Skeletal muscle satellite cell (primary cell): ENCODE results near the gene PDPR. TPM values are rescaled to one million over a fixed set of nuclear protein-coding genes. Genes with fewer than 3 reads are reported as not detected.
"Not testable (repeated sequence)": the region's sequence is repeated elsewhere in the genome, so short reads cannot be mapped to it uniquely, and the experiment has no call there.

ENCODE experiments used
- H3K27me3 ChIP-seq: 2 replicates; pipeline ENCODE4 v1.7.0; 2013; ENCODE audit warnings: low read length; ENCODE audit not compliant: control insufficient read depth, insufficient read depth
- H3K36me3 ChIP-seq: 2 replicates; pipeline ENCODE4 v1.7.0; 2013; ENCODE audit warnings: mild to moderate bottlenecking, control low read depth, low read length; ENCODE audit not compliant: insufficient read depth
- H3K4me1 ChIP-seq: 2 replicates; pipeline ENCODE4 v1.7.0; 2013; ENCODE audit warnings: low read length; ENCODE audit not compliant: control insufficient read depth, insufficient read depth
- H3K4me2 ChIP-seq: 2 replicates; pipeline ENCODE4 v1.7.0; 2013; ENCODE audit warnings: mild to moderate bottlenecking, low read length
- H3K4me3 ChIP-seq: 2 replicates; pipeline ENCODE4 v1.7.0; 2013; ENCODE audit warnings: low read length
- H3K9ac ChIP-seq: 2 replicates; pipeline ENCODE4 v1.7.0; 2013; ENCODE audit warnings: mild to moderate bottlenecking, low read depth, low read length, moderate library complexity
- H3K9me3 ChIP-seq: replicated peaks from 2 replicates; pipeline ENCODE4 v1.7.0; 2013; ENCODE audit warnings: mild to moderate bottlenecking, control low read depth, low read length
- total RNA-seq: library from RNA; depleted of rRNA; stranded (reverse); fragments of >200 nt; gene quantifications from 2 replicates; pipeline ENCODE4 v1.2.3, GENCODE V29; 2012; rRNA removed

The PDPR gene
- total RNA-seq = 13.5 and 13.9 TPM in 2 replicates

DNA sequence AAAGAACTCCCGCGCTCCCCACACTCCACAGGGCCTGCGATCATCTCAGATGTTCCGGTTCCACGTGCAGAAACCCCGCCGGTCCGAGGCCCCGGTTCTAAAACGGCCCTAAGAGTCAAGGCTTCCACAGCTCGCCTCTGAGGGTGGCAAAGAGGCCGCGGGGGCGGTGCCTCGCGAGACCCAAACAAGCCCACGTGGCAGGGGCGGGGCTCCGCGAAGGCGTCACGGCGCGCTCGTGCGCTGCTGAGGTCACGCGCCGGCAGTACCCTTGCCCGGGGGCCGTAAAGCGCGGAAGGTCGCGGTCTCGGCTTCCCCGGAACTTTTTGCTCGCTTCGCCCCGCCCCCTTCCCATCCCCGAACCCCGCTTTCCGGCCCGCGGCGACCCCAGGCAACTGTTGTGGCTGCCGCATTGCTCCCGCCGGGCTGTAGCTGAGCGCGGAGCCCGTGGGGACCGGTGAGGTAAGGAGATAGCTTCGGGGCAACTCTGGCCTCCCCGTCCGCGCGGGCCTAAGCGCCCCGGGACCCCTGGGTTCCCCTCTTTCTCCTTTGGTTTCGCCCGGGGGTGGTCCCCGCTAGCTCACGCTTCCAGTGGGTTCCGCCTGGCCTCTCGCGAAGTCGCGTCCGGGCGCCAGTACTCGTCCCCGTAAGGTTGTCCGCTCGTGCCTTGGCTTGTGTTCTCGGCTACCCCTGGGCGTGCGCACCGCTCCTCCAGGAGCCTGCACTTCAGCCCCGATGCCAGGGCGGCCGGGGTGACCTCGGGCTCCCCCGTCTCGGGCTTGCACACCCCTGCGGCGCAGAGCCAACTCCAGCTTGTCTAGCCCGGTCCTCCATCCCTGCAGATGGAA lies at the start of gene PDPR:
Gene PDPR, plus strand, starts transcription at position 351 of the 845 bp plus-strand sequence. CDS start 6,161 bp downstream, outside the sequence.
- H3K9ac ChIP-seq = peak within 1 kb of the TSS; percentile 84
- H3K4me2 ChIP-seq = peak within 1 kb of the TSS; percentile 86
- H3K4me1 ChIP-seq, H3K36me3 ChIP-seq, H3K27me3 ChIP-seq, H3K9me3 ChIP-seq: not testable (repeated sequence)
- H3K4me3 ChIP-seq = peak within 1 kb of the TSS; percentile 91

DNA sequence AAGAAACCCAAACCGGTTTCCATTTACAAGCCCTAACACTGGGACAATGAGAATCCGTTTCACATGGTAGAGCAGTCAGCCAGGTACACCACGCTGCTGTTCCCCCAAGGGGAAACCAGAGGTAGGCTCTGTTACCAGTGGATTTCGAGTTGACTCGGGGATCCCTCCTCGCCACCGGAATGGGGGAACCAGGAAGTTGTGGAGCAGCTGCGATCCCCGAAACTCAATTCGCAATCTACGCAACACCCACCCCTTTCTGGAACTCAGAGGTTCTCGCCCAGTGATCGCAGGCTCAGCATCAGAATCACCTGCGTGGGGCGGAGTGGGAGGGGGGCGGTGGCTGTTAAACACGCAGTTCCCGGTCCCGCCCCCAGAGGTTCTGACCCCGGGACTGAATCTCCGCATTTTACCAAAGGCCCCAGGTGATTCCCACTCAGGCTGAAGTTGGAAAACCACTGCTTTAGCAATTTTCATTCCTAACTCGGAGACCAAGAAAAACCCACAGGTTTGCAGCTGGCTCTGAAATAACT lies 49.2 kb upstream of the PDPR start:
- H3K36me3 ChIP-seq, H3K9me3 ChIP-seq, H3K4me1 ChIP-seq, H3K27me3 ChIP-seq: not testable (repeated sequence)
- peak overlapping the region; percentile 84 for H3K4me3 ChIP-seq
- peak overlapping the region; percentile 94 for H3K4me2 ChIP-seq
- peak overlapping the region; percentile 86 for H3K9ac ChIP-seq

DNA sequence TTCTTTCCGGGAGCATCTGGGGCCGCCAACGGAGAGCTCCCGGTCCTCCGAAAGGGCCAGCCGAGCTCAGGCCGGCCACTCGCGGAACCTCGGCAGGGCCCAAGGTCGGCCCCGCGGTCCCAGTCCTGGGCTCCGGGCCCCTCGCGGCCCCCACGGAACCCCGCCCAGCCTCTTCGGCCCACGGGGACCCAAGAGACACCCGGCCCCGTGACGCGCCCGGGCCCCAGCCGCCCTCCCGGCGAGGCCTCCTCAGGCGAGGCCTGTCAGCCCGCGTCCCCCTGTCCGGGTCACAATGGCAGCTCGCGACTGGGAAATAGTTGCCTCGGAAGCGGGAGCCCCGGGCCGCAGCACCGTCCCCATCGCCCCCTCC lies 48.8 kb upstream of the PDPR start:
- Histone ChIP-seq H3K4me2 (peak overlapping the region; percentile 94), H3K9ac (peak overlapping the region; percentile 86), H3K4me3 (peak overlapping the region; percentile 84)
- not testable (repeated sequence) for H3K4me1 ChIP-seq, H3K9me3 ChIP-seq, H3K27me3 ChIP-seq, H3K36me3 ChIP-seq

DNA sequence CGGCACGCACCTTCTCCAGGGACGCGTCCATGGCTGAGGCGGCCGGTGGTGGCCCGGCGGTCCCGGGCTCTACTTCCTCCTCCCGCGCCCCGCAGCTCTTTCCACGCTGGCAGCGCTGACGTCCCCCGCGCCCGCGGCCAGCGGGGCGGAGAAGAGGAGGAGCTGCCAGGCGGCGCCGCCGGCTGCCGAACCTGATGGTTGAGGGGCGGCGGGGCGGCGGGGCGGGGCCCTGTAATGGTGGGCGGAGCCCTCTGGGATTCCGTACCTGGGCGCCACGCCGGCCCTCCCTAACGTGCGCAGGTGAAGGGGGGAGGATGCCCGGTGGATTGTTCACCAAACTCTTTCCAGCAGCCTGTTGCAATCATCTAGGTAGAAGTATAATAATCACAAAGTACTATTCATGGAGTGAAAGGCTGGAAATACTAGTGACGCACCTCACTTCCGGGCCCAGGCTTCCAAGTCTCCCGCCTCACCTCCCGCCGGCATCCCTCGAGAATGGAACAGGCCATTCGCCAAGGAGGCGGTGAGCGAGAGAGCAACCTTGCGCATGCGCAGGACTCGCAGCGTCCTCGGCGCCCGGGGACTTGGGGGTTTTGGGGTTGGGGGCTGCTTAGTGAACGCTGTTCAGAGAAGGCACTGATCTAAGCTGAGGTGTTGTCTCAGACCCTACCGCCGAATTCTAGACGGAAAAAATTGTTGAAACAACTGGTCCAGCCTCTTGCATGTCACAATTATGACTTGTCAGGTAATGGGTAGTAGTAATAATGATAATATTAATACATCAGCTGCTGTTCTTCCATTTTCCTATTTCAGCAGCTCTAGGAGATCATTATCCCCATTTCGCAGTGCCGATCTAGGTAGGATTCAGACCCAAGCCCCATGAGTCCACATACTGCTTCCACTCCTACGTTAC lies 48.1 kb upstream of the PDPR start:
- not testable (repeated sequence) for H3K9me3 ChIP-seq, H3K27me3 ChIP-seq, H3K4me1 ChIP-seq, H3K36me3 ChIP-seq
- Histone ChIP-seq H3K4me2 (peak overlapping the region; percentile 94), H3K4me3 (peak overlapping the region; percentile 84), H3K9ac (peak overlapping the region; percentile 86)

DNA sequence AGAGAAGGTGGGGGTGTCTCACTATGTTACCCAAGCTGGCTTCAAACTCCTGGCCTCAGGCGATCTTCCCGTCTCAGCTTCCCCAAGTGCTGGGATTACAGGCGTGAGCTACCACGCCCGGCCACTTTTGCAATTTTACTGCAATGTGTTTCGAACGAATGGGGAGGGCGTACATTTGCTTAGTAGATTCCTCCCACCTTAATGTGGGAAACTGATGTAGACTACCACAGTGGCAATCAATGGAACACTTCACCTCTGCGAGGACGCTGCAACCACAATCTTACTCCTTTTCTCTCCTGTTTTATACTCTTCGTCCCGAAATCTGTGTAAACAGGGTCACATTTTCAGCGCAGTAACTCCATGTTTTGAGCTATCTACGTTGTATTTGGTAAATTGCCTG lies 47.4 kb upstream of the PDPR start:
- H3K4me2 ChIP-seq = peak overlapping the region; percentile 94
- not testable (repeated sequence) for H3K27me3 ChIP-seq, H3K9ac ChIP-seq, H3K36me3 ChIP-seq, H3K4me3 ChIP-seq, H3K4me1 ChIP-seq, H3K9me3 ChIP-seq

DNA sequence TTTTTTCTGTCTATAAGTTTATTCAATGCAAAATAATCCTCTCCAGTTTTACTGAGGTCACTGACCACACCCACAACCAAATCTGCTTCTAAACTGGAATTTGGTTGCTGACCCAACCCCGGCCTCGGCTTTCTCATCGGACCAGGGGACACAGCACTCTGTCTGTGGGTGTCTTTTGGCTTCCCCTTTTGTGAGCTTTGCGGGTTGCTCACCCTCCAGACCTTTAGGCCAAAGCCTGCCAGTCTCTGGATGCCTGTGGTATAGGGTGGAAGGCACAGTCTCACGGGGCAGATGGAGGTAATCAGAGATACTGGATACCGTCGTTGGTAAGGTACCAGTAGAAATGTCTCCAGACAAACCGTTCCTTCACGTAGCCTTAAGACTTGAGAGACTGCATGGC lies 35.1 kb upstream of the PDPR start:
- not testable (repeated sequence) for H3K4me2 ChIP-seq, H3K9ac ChIP-seq, H3K4me3 ChIP-seq, H3K9me3 ChIP-seq, H3K4me1 ChIP-seq, H3K27me3 ChIP-seq, H3K36me3 ChIP-seq

DNA sequence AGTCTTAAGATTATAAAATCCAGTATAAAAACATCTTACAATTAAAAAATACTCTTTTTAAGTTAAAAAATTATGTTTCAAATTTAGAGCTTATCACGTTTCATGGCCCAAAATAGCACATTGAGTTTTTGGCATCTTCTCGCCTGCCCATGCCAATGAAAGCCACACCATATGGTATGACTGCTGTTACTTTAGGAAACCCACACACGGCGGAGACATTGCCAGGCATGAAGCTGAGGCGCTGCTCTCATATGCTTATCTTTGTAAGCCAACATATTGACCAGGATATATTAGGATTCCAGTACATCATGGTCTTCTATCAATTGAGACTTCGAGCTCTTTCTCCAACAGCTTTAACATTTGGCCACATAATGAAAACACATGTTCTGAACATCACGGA lies 32.9 kb upstream of the PDPR start:
- not testable (repeated sequence) for H3K4me1 ChIP-seq, H3K4me3 ChIP-seq, H3K36me3 ChIP-seq, H3K27me3 ChIP-seq, H3K9me3 ChIP-seq, H3K4me2 ChIP-seq, H3K9ac ChIP-seq

DNA sequence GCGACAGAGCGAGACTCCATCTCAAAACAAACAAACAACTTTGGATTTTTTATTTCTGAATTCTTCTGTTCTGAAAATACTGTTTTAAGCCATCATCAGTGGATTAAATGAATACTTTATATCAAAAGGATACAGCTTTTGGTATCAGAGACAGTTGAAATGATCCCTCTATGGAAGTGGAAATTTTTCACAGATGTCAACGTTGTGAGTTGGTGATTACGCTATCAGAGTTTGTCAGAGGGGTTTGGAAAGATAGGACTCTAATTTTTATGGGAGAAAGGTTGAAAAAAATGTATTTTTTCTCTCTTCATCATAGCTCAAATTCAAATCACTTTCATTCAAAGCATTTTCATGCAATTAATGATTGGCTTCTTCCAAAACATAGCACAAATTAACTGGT lies 30.2 kb upstream of the PDPR start:
- H3K27me3 ChIP-seq, H3K36me3 ChIP-seq, H3K4me3 ChIP-seq, H3K9ac ChIP-seq, H3K4me1 ChIP-seq, H3K4me2 ChIP-seq, H3K9me3 ChIP-seq: not testable (repeated sequence)

DNA sequence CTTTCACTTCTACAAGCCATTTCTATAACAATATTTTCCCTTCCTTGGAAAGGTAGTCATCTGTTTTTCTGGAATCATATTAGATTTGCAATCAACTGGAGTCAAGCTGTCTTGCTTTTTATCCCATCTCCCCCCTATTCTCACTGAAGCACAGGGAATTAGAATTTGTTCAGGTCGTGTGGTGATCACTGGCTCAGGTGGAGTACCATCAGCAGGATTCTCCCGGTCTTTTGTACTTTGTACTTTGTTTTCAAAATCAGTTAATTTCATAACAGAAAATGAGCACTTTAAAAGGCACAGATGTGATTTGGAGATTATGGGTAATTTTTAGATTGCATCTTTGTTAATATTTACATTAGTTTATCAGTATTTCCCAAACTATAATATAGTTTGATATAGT lies 26.0 kb upstream of the PDPR start:
- H3K4me2 ChIP-seq, H3K9me3 ChIP-seq, H3K4me3 ChIP-seq, H3K9ac ChIP-seq, H3K4me1 ChIP-seq, H3K27me3 ChIP-seq, H3K36me3 ChIP-seq: not testable (repeated sequence)

DNA sequence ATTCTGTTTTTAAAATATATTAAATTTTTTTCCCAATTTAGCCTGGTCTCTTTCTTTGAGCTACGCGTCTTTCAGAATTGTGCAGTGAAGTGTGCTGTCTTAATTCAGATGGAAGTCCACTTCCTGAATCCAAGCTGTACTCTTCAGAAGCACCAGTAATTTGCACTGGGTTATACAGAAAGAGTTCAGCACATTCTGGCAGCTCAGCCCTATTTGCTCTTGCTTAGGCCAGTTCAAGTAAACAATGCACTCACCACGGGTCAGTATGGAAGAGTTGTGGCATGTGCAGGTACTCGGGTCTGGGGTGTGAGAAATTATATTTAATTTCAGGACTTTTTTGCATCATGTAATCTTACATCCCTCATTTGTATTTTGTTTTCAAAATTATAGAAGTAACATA lies 25.3 kb upstream of the PDPR start:
- H3K9me3 ChIP-seq, H3K4me1 ChIP-seq, H3K9ac ChIP-seq, H3K4me2 ChIP-seq, H3K36me3 ChIP-seq, H3K27me3 ChIP-seq, H3K4me3 ChIP-seq: not testable (repeated sequence)

DNA sequence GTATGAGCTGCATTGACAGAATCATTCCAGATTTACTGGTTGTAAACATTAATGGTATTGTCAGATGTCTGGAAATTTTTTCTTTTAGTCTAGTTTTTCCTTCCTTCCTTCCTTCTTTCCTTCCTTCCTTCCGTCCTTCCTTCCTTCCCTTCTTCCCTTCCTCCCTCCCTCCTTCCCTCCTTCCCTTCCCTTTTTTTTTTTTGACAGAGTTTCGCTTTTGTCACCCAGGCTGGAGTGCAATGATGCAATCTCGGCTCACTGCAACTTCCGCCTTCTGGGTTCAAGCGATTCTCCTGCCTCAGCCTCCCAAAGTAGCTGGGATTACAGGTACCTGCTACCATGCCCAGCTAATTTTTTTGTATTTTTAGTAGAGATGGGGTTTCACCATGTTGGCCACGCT lies 24.8 kb upstream of the PDPR start:
- not testable (repeated sequence) for H3K27me3 ChIP-seq, H3K9ac ChIP-seq, H3K9me3 ChIP-seq, H3K4me3 ChIP-seq, H3K36me3 ChIP-seq, H3K4me2 ChIP-seq, H3K4me1 ChIP-seq
